GM21786 (cell line): ENCODE results near the gene WARS2.

Experiments used
- ATAC-seq: cut with Tn5 transposase; IDR thresholded peaks from one replicate; pipeline ENCODE4 v1.9.1; 2021; ENCODE audit not compliant: unreplicated experiment

WARS2 gene

DNA sequence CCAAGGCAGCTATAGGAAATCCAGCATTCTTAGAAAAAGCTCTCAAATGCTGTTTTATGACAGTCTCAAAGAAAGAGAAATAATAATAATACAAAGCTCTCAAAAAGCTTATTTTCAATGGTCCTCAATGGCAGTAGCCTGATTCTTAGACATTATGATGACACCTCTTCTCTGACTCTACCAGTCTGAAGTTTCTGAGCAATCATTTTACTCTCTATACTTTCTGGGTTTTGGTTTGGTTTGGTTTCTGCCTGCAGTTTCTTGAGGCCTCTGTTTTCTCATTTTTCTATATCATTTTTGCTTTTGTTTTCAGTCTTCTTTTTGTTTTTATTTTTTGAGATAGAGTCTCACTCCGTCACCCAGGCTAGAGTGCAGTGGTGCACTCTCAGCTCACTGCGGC is 102.1 kb downstream of the WARS2 start:
- no peak for ATAC-seq

- no peak for ATAC-seq
These were observed 106.1 kb downstream of the WARS2 start for GRCh38 chr1:119034359-119034758.

DNA sequence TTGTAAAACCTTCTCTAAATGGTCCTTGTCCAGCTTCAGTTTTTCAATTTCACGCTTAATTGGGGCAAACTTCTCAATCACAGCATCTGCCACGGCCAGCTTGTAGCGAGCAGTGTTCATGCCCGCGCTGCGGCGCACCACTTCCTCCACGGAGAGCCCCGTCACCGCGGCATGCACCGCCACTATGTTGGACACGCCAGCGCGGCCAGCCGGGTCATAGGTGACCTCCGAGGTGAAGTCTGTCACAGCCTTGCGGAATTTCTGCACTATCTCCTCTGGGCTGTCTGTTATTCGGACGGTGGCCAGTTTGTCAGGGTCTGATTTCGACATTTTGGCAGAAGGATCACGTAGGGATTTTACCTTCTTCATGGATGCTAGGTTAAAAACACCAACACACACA is 107.5 kb downstream of the WARS2 start:
- ATAC-seq = no peak

- no peak for ATAC-seq
These were observed 112.7 kb downstream of the WARS2 start for GRCh38 chr1:119027759-119028158.

DNA sequence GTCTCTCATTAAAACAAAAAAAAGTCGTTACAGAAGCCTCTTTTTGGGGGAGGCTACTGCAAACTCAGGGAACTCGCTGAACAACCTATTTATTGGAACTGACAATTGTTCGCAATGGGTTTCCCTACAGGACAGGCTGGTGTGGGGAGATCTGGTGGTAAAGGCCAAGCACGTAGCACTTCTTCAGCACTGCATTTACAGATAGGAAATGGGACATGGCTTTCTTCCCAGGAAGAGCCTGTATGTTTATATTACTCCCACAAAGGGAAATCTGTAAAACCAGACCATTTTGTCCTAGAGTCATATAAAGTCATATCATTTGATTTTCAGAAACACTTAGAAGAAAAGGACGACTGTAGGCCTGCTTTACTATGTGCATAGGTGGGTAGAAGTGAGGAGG is 113.5 kb downstream of the WARS2 start:
- ATAC-seq = no peak

DNA sequence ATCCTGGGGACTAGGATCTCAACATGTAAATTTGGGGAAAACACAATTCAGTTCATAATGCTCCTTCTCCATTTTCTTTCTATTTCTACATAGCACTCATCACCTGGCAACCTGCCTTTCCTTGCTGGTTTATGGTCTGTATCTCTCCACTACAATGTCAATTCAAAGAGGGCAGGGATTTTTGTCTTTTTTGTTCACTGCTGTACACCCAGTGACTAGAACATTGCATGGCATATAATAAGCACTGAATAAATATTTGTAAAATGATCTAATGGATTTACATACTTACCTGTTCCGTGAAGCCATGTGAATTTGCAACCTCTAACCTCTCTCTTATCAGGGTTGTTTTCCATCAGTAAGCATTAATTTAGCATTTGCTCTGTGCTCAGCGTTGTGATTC is 124.9 kb downstream of the WARS2 start:
- ATAC-seq = no peak

GRCh38 chr1:119012383-119012782 is 128.1 kb downstream of the WARS2 start:
- no peak for ATAC-seq

DNA sequence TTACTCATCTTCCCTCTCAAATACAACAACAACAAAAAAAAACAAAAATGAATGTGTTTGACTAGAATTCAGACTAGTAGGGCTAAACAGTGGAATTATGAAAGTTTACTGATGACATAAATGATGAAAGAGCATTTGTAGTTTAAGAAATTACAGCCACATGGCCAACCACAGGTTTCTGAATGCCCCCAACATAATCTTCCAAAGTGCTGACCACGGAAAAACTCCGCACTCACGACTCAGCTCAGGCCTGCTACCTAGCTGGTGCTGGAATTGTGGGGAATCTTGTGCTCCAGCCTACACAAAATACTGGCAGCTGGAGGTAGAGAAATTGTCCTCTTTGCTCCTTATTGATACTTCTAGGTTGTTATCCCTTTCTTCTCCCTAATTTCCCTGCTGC is 128.7 kb downstream of the WARS2 start:
- no peak for ATAC-seq

DNA sequence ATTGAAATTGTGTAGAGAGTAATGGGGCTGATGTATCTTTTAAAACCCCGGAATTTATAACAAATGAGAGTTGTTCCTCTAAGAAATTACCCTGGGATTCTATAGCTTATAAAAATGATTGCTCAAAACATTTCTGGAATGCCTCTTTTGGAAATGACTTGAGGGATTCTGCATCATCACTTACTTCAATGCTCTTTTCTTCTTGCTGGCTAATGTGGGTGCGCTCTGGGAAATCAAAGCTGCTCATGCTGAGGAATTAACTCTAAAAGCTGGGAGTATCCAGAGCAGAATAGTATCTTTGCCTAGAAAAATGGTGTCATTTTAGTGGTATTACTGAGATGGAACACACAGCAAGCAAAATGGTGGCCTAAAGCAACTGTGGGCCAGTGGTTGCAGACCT is 129.3 kb downstream of the WARS2 start:
- no peak for ATAC-seq

DNA sequence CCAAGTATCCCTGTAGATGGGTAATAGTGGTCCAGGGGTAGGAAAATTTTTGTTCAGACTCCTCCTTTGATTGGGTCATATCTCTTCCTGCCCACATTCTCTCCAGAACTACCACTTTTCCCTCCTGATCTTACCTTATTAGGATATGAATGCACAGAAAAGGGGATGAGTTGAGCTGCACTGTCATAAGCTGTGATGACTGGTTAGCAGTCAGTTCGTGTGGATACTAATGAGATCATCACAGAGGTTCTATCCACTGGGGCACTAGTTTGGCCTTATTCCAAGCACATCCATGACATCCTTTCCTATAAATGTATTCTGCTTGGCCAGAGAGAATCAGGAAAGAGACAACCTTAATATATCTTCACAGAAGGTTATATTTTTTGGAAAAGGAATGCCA is 130.3 kb downstream of the WARS2 start:
- no peak for ATAC-seq

DNA sequence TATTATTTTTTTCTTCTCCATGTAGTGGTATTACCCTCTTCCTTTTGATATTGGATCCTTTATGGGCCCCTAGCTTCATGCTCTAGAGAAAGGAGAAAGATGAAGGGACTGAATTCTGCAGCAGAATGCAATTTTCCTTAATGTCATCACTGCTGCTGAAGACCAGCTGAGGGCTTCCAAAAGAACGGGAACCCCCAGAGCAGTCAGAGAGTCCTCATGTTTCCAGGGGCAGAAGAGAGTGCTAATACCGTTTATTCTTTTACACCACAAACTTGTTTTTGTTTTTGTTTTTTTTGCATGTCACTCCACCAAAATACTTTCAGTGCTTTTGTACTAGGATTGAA is 131.2 kb downstream of the WARS2 start:
- ATAC-seq = no peak

DNA sequence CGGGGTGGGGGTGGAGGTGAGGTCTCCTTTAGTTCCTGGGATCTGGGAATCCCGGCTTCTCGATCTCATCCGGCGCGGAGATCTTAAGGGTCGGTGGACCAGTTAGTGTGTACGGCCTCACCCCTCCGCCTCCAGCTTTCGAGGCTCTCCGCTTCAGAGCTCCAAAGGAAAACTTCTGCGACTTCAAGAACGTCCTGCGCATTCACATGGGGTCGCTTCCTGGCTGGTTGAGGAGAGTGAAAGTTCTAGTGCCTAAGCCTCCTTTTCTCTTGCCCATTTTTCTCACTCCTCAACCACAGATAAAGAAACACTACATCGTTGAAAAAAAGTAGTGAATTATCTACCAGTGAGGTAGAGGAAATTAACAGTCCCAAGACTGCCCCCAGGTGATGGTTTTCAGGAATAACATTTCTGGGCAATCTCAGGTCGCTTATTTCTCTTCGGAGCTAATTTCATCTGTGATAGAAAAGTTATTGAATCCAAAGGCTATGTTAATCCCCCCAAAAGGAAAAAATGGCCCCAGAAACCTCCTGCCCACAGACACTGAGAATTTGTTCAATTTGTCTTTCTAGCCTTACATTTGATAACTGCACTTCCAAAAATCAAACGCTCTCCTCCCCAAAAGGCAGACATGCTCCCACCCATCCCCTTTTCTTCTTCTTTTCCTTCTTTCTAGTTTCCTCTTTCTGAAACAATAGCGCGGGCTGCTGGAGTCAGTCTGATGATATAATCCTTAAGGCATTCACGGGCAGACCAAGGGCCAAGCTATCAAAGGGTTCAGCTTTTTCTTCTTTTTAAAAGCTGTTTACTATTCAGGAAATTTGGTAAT is 131.8 kb downstream of the WARS2 start:
- ATAC-seq = no peak

DNA sequence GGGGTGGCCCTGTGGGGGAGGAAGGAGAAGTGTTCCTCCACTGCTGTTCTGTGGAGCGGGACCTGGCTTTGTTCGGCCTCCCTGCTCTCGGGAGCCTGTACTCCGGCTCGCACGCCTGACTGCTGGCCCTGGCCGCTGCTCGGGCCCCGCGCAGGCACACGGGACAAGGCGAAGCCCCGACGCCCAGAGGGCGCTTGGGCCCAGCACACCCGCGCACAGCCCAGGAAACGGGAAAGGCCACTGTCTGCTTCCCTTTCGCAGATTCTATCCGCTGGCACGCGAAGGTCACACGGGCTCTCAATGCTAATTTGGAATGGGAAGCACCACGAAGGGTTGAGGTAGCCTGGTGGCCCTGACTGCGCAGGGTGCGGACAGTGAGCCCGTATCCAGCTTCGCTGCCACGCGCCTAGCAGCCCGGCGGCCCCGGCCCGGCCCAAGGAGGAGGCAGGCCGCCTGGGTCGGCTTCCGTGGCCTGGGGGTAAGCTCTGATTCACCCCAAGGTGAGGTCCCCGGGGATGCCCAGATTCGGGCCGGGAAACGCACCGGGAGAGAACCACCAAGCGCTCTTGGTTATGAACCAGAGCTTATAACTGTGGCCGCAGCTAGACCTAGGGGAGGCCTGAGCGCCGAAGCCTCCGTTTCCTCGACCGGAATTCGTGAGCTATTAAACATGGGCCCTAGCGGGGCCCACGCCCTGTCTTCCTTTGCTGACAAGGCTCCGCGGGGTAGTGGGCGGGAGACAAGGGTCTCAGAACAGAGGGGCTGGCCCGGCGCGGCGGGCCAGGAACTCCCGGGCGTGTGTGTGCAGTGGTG is 132.6 kb downstream of the WARS2 start:
- ATAC-seq = no peak

GRCh38 chr1:119007339-119007669 is 133.1 kb downstream of the WARS2 start:
- no peak for ATAC-seq

GRCh38 chr1:119006406-119007279 is 133.8 kb downstream of the WARS2 start:
- no peak for ATAC-seq

- ATAC-seq = no peak
These were observed 134.6 kb downstream of the WARS2 start for GRCh38 chr1:119005724-119006405.

DNA sequence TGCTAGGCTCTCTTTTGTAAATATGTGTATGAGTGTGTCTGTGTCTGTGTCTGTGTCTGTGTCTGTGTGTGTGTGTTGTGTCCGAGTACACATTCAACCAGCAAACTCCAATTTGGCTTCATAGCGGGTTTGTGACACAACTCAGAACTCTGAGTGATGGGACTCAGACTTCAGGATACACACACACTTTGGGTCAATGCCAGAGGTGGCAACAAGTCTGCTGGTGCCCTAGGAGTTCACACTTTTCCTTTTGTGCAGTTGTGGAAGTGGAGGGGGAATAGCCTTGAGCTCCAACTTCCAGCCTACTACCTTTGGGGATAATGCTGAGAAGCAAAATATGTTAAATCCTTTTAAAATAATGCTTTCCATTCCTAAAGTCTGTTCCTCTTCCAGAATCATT is 135.7 kb downstream of the WARS2 start:
- no peak for ATAC-seq

GRCh38 chr1:119004129-119004527 is 136.3 kb downstream of the WARS2 start:
- no peak for ATAC-seq

DNA sequence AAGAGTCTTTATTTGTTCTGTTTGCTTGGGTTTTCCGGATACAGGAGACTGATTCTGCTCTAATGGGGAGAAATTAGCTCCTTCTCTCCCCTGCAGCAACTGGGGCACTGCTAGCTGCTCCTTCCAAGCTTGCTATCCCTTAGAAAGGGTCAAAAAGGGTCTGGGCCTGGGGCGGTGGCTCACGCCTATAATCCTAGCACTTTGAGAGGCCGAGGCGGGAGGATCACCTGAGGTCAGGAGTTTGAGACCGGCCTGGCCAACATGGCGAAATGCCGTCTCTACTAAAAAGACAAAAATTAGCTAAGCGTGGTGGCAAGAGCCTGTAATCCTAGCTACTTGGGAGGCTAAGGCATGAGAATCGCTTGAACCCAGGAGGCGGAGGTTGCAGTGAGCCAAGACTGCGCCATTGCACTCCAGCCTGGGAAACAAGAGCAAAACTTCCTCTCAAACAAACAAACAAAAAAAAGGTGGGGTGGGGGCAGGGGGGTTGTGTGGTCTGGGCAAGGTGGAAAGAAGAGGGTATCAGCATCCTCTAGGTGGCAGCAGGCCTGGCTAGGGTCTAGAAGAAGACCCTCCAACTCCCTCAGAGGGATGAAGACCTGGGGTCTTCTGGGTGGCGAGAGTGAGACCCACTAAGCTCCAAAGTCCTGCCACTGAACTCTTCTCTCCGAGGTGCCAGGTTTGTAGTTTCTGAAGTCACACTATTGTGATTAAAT is 136.9 kb downstream of the WARS2 start:
- no peak for ATAC-seq

DNA sequence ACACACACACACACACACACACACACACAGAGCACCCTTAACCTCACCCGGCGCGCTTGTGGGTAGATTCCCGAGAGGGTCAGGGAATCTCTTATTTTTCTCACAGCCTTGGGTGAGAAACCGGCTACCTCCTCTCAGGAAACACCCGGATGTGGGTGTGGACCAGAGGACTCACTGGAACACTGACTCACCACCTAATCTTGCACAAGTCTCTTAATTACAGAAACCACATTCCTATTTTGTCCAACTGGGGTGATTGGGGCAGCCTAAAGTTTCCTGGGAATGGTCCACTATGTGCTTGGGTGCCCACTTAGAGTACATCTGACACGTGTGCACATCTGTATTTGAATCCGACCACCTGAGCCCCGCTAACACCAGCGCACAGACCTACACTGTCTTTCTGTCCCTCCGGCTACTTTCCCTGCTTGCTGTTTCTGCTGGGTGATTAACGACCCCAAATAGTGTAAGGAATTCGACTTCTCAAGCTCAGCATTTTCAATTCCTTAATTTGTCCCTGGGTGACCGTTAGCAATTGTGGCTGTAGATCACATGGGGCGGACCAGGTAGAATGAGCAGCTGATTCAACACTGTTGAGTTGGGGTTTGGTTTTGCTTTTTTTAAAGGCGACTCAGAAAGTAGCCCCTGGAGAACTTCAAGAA is 138.3 kb downstream of the WARS2 start:
- ATAC-seq = no peak
